H4 (cell line): ENCODE results near the gene VPS41. TPM values are rescaled to one million over a fixed set of nuclear protein-coding genes. Genes with fewer than 3 reads are reported as not detected.
"Not testable (repeated sequence)": the region's sequence is repeated elsewhere in the genome, so short reads cannot be mapped to it uniquely, and the experiment has no call there.

Experiments
- DNase-seq: peaks from one replicate; pipeline ENCODE4 v3.0.0-alpha.2; 2015; ENCODE audit warnings: low spot score
- total RNA-seq: library from RNA; depleted of rRNA; stranded (reverse); fragments of >200 nt; shearing (Covaris generic); gene quantifications from 2 replicates; pipeline ENCODE4 v1.2.3, GENCODE V29; 2014; rRNA removed

The VPS41 gene
- total RNA-seq = 104 and 132 TPM in 2 replicates

DNA sequence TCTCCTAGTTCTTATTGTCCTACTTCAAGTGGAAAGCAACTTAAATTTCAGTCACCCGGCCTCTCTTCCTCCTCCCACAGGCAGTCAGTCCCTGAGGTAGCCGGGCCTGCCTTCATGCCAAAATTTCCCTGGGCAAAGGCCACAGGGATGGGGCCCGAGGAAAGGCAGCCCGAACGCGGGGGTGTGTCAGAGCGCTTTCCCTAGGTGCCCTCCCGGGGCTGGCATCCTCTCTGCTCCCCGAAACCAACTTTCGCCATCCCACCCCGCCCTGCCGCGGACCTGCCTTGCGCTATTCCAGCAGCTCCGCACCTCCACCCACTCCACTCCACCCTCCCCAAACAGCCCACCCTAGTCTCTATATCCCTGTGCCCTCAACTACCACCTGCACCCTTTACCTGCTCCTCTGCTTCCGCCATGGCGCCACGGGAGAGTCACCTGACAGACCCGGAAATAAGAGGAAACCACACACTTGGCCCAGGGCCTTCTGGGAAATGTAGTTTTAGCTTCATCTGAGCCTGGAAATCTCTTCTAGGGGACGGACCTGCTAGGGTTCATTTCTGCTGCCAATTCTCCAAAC is at the start of gene VPS41:
VPS41 (minus strand) TSS at position 433 of the 577 bp plus-strand sequence; CDS start at position 416, 17 bp downstream.
- DNase-seq = peak; percentile 90

GRCh38 chr7:38955892-38956291 is 46.9 kb upstream of the VPS41 start:
- DNase-seq = no peak

GRCh38 chr7:38953971-38954370 is 45.0 kb upstream of the VPS41 start:
- DNase-seq = no peak

- DNase-seq = no peak
Observed at GRCh38 chr7:38953227-38953626, 44.2 kb upstream of the VPS41 start.

GRCh38 chr7:38951213-38951612 is 42.2 kb upstream of the VPS41 start:
- no peak for DNase-seq

DNA sequence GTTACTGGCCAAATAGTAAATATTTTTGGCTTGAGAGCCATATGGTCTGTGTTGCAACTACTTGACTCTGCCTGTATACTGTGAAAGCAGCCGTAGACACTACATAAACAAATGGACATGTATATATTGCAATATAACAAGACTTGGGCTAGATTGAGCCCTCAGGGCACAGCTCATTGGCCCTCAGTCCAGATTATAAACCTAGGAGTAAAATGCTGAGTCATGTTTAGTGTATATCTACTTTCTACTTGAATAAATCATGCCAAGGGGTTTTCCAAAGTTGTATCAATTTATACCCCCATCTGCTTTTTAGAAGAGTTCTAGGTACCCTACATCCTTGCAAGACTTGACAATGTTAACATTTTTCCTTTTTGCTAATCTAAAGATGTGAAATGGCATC is 41.3 kb upstream of the VPS41 start:
- peak; percentile 65 for DNase-seq

- DNase-seq = not testable (repeated sequence)
Observed at GRCh38 chr7:38947541-38947940, 38.5 kb upstream of the VPS41 start.

DNA sequence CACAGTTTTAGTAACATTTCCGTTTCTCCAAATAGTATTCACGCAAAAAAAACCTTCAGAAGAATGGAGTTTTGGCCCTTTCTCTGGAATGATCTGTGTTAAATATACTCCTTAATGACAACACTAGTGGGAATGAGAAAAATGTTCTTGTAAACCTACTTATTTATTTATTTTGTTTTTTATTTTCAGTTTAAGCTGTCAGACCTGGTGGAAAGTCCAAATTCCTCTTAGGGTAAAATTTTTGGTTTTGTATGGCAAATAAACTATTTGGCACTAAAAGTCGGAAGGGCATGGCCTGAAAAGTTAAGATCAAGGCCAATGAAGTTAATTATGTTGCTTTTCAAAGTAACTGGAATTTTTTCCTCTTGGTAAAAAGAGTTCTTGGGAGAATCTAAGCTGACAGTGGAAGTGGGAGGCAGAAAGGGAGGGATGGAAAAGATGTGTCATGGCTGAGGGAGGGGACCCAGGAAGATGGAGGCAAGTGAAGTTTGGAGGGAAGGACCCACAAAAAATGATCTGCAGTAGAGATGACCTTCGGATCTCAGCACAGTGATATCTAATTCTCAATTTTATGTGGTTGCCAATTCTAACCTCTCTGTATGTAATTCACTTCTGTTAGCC is 33.5 kb upstream of the VPS41 start:
- DNase-seq = no peak

DNA sequence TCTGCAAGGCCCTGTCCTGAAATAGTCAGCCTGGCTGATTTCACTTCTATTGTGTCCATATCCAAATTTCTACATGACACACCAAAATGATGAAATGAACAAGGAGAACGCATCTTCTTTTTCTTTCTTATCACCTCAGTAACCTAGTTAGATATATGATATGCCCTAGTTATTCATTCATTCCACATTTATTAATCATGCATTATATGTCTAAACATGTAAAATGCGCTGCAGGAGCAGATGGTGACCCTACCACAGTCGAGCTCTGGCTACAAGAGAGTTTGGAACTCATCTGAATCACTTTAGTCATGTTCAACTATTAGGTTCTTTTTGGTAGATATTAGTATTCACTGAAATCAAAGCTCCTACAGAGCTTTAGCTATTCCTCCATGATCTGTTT is 31.8 kb upstream of the VPS41 start:
- no peak for DNase-seq

DNA sequence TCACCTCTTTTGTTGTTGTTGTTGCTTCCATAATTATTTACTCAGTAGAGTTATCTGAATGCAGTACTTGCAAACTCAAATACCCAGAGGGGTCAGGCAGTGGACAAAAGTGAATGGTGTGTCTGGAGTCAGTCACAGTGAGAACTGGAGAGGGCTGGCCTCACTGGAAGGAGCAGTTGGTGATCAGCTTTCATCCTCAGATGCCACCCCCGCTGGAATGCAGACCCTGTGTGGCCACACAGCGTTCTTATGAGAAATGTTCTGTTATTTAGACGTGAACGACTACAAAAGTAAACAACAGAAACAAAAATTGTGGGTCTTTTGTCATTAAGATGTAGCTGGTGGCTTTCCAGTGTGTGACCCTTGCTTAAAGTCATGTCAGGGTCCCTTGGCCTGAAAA is 29.6 kb upstream of the VPS41 start:
- no peak for DNase-seq

DNA sequence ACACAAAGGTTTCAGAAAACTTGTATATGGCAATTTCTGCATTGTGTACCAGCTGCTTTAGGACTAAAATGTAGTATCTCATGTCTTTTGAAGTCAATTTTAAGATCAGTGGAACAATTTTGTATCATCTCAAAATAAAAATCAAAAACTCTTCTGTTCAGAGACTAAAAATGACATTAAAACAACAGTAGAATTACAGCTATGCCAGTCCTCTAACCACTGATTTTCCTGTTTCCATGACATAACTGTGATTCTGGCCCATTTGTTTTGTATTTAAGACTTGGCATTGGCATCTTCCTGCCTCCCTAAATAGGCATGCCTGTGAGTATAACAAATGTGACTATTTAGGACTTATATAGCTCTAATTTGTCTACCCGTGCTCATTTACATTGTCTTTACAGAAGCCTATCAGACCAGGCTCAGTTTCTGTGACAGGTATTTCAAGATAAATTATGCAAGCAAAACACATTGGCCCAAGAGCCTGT is 29.1 kb upstream of the VPS41 start:
- no peak for DNase-seq

DNA sequence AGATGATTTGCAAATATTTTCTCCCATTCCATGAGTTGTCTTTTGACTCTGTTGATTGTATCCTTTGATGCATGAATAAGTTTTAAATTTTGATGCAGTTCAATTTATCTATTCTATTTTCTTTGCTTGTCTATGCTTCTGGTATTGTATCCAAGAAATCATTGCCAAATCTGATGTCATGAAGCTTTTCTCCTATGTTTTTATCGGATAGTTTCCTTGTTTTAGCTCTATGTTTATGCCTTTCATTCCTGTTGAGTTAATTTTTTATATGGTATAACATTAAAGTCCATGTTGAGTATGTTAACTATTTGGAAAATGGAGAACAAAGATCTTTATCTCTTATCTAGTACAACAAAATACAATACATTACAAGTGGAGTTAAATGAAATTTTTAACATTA is 27.6 kb upstream of the VPS41 start:
- DNase-seq = no peak

GRCh38 chr7:38934536-38934935 is 25.5 kb upstream of the VPS41 start:
- DNase-seq = peak; percentile 35

- no peak for DNase-seq
Observed at GRCh38 chr7:38934051-38934450, 25.1 kb upstream of the VPS41 start.

DNA sequence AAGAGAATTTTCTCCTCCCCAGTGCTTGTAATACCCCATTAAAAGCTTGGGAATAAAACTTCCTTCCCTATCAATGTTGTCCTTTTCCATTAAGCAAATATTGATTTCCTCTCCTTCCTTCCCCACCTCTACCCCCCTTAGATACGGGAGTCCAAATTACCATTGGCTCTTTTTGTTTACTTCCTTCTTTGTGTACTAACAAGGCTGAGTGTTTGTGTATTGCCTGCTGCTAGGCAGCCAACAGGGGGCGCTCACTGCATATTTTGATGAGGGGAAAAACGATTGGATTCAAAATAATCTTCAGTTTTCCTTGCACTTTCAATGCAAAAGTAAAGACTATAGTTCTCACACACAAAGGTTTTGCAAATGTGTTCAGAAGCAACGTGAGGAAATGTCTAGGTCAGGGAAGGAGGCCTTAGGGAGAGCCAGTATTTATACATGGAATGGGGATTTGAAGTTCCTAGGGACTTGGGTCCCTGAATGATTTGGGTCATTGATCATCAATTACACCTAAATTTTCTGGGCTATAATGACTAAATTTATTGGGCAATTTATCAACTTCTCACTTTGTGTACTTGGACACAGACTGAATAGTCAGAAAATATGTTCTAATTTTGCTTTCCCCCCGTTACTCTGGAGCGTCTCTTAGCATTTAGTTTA is 23.6 kb upstream of the VPS41 start:
- DNase-seq = peak; percentile 80

DNA sequence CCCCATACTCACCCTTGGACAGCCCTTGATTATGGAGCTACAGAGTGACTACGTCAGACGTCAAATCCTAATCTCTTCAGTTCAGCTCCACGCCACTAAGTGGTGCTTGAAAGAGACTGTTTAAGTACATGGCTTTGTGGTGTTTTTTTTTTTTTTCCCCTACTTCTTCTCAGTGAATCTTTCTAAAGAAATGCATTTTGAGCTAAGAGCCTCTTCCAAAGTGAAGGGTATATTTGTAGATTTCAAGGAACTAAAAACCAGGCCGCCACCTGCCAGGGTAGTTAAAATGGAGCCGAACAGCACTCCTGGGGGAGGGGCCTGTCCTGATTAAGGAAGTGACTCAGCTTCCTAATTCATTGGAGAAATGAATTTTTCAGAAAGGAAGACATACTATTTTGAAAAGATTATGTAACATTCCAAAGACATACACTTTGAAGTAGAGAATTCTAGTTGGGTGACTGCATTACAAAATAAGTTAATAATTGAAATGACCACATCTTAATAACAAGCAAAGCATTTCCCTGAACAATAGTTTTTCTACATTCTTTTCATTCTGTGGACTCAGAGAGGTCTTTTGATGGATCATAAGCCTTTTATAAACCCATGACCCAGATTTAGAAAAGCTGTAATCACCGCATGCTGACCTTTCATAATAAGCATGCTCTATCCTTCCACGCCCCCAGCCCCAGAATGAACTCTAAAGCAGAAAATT is 20.6 kb upstream of the VPS41 start:
- no peak for DNase-seq

GRCh38 chr7:38928506-38928905 is 19.5 kb upstream of the VPS41 start:
- DNase-seq = no peak

DNA sequence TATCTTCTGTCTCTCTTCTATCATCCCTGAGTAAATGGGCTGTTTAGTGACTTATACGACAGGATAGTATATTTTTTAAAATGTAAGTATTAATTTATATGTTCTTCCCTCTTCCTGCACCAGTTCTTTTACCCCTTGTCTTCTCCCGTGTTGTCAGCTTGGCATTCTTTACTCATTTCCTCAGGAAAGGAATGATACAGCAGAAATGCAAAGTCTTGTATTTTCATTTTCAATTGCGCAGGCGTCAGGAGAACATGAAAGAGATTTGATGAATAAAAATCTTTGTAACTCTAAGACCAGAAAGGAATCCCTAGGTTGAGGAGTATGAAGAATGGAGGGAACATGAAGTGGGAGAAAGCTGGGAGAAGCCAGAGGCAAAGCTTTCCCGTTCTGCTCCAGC is 18.8 kb upstream of the VPS41 start:
- no peak for DNase-seq

- no peak for DNase-seq
Observed at GRCh38 chr7:38920731-38921130, 11.7 kb upstream of the VPS41 start.

DNA sequence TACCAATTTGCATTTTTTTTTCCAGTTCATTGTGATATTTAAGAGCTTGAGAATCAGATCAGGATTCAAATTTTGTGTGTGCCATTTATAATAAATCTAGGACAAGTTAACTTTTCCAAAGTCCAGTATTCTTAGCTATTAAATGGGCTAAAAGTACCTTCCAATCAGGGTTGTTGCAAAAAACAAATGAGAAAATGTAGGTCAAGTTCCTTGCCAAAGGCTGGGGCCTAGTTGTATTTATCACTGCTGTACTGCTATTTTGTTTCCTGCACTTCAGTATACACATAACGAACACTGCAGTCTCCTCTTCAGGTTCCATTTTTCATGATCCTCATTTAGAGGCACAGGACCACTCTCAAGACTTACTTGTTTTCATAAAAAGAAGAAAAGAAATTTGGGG is 7.4 kb upstream of the VPS41 start:
- DNase-seq = no peak

DNA sequence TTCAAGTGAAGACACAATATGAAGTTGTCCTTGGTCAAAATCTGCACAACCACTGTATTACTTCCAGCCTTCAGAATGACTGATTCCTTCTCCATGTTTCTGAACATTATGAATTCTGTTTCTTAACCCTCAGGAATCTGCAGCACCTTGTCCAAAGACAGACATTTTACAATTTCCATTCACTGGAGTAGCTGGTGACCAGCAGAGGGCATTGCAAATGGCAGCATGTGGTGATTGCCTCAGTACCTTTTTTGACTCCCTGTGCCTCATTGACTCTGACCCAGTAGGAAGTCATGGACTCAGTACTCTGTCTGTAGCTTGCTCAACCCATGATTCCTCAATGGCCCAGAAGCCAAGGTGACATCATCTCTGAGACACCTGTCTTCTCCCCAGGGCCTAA is 879 bp upstream of the VPS41 start:
- no peak for DNase-seq

- DNase-seq = no peak
Observed at GRCh38 chr7:38907766-38908165, 1.2 kb downstream of the VPS41 start.

DNA sequence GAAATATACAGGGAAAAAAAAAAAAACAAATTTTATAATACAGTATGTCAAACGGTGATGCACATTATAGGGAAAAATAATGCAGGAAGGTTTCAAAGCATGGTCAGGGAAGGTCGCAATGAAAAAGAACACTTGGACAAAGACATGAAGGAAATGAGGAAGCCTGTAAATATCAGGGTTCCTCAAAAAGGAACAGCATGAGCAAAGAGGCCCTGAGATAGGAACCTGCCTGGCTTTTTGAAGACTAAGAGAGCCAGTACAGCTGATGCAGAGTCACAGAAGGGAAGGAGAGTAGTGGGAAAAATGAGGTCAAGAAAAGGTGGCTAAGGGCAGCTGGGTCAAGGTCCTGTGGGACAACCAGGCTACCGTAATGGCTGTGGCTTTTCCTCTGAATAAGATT is 1.9 kb downstream of the VPS41 start:
- no peak for DNase-seq
